Fibroblast of skin of right biceps (primary cell): ENCODE data around the gene SLC25A25.
A peak's percentile ranks its signal among the peaks of the same experiment; 100 is the strongest.

Source experiments
- DNase-seq: peaks from one replicate; pipeline ENCODE4 v3.0.0-alpha.2; 2013

Gene SLC25A25

GRCh38 chr9:128077847-128078503 lies 9.9 kb downstream of the SLC25A25 start:
- no peak for DNase-seq

- peak; percentile 40 for DNase-seq
These were observed 10.7 kb downstream of the SLC25A25 start for GRCh38 chr9:128078504-128079434.

GRCh38 chr9:128080206-128080605 lies 12.2 kb downstream of the SLC25A25 start:
- DNase-seq, result no peak

- DNase-seq, result peak; percentile 69
These were observed 13.0 kb downstream of the SLC25A25 start for GRCh38 chr9:128081056-128081455.

GRCh38 chr9:128082151-128082550 lies 14.1 kb downstream of the SLC25A25 start:
- DNase-seq, result no peak

- no peak for DNase-seq
These were observed 16.7 kb downstream of the SLC25A25 start for GRCh38 chr9:128084746-128085145.

GRCh38 chr9:128085943-128086342 lies 17.9 kb downstream of the SLC25A25 start:
- DNase-seq, result no peak

- DNase-seq, result no peak
These were observed 19.2 kb downstream of the SLC25A25 start for GRCh38 chr9:128087262-128087661.

- no peak for DNase-seq
These were observed 20.4 kb downstream of the SLC25A25 start for GRCh38 chr9:128088253-128088945.

- DNase-seq, result no peak
These were observed 21.3 kb downstream of the SLC25A25 start for GRCh38 chr9:128089299-128089698.

- DNase-seq, result peak; percentile 86
These were observed 23.1 kb downstream of the SLC25A25 start for GRCh38 chr9:128091144-128091543.

GRCh38 chr9:128091571-128091970 lies 23.5 kb downstream of the SLC25A25 start:
- DNase-seq, result no peak

GRCh38 chr9:128092199-128092977 lies 24.4 kb downstream of the SLC25A25 start:
- DNase-seq, result no peak

GRCh38 chr9:128093011-128093410 lies 25.0 kb downstream of the SLC25A25 start:
- DNase-seq, result no peak

- peak; percentile 98 for DNase-seq
These were observed 26.3 kb downstream of the SLC25A25 start for GRCh38 chr9:128094166-128094949.

- no peak for DNase-seq
These were observed 27.0 kb downstream of the SLC25A25 start for GRCh38 chr9:128094950-128095544.

GRCh38 chr9:128096616-128097536 lies 28.8 kb downstream of the SLC25A25 start:
- DNase-seq, result no peak

GRCh38 chr9:128097543-128098296 lies 29.7 kb downstream of the SLC25A25 start:
- DNase-seq, result no peak
